HepG2 (cell line): Measurements from ENCODE around the gene SLC9B2. TPM values are rescaled to one million over a fixed set of nuclear protein-coding genes. Genes with fewer than 3 reads are reported as not detected.
A peak's percentile ranks its signal among the peaks of the same experiment; 100 is the strongest.

Experiments
- BCL6 ChIP-seq: IDR thresholded peaks from 2 replicates; pipeline ENCODE4 v1.6.1; 2016; ENCODE audit warnings: missing genetic modification reagents, missing compliant biosample characterization
- EED ChIP-seq: sonication (generic); formaldehyde crosslinking; IDR thresholded peaks from 2 replicates; pipeline ENCODE4 v1.5.0; 2020; ENCODE audit warnings: mild to moderate bottlenecking, missing genetic modification reagents
- RERE ChIP-seq: IDR thresholded peaks from 2 replicates; pipeline ENCODE4 v1.6.1; 2016; ENCODE audit warnings: low read depth, missing genetic modification reagents, missing compliant biosample characterization
- SKIL ChIP-seq: sonication (generic); formaldehyde crosslinking; IDR thresholded peaks from 2 replicates; pipeline ENCODE4 v1.8.0; 2022; ENCODE audit warnings: missing genetic modification reagents, mild to moderate bottlenecking, moderate library complexity, borderline replicate concordance
- TAF15 ChIP-seq: fragments of 200-400 bp; formaldehyde crosslinking; IDR thresholded peaks from one replicate; pipeline ENCODE4 v1.6.1; 2018; ENCODE audit warnings: mild to moderate bottlenecking, low read depth, low read length; ENCODE audit not compliant: poor library complexity, severe bottlenecking
- TCF12 ChIP-seq, 2 experiments: fragments of 450-650 bp in 1 of 2; sonication (generic) in 1 of 2; formaldehyde crosslinking in 1 of 2; IDR thresholded peaks; 2 replicates each; pipeline versions ENCODE4 v1.6.1 to v1.8.0; 2017 to 2022; ENCODE audit warnings: antibody characterized with exemption in 1 of 2, mild to moderate bottlenecking in 1 of 2, missing genetic modification reagents in 1 of 2, moderate library complexity in 1 of 2
- XBP1 ChIP-seq: sonication (generic); formaldehyde crosslinking; IDR thresholded peaks from 2 replicates; pipeline ENCODE4 v1.5.0; 2020; ENCODE audit warnings: missing genetic modification reagents
- ZFP1 ChIP-seq: IDR thresholded peaks from 2 replicates; pipeline ENCODE4 v1.6.1; 2016
- ZMAT3 ChIP-seq: sonication (generic); formaldehyde crosslinking; conservative IDR thresholded peaks from 2 replicates; pipeline ENCODE4 v1.7.0; 2021; ENCODE audit warnings: missing genetic modification reagents
- ZNF142 ChIP-seq: sonication (generic); formaldehyde crosslinking; IDR thresholded peaks from 2 replicates; pipeline ENCODE4 v1.4.0; 2020; ENCODE audit warnings: missing genetic modification reagents
- ZNF30 ChIP-seq: sonication (generic); formaldehyde crosslinking; IDR thresholded peaks from 2 replicates; pipeline ENCODE4 v1.5.0; 2020; ENCODE audit warnings: mild to moderate bottlenecking, missing genetic modification reagents
- ZNF614 ChIP-seq: IDR thresholded peaks from 2 replicates; pipeline ENCODE4 v1.6.1; 2018; ENCODE audit warnings: missing biosample characterization, missing genetic modification reagents, inconsistent platforms, borderline replicate concordance
- ZNF616 ChIP-seq: sonication (generic); formaldehyde crosslinking; IDR thresholded peaks from 2 replicates; pipeline ENCODE4 v1.5.0; 2020; ENCODE audit warnings: low read depth, mild to moderate bottlenecking, missing genetic modification reagents
- ZNF784 ChIP-seq: sonication (generic); formaldehyde crosslinking; IDR thresholded peaks from 2 replicates; pipeline ENCODE4 v1.5.1; 2020; ENCODE audit warnings: missing genetic modification reagents, mild to moderate bottlenecking, borderline replicate concordance
- ZNF839 ChIP-seq: sonication (generic); formaldehyde crosslinking; IDR thresholded peaks from 2 replicates; pipeline ENCODE4 v1.4.0; 2020; ENCODE audit warnings: missing genetic modification reagents, mild to moderate bottlenecking, borderline replicate concordance
- polyA plus RNA-seq, 8 experiments: library from polyadenylated mRNA; depleted of rRNA in 3 of 8; stranded (reverse) in 7 of 8; unstranded in 1 of 8; fragments of >200 nt; fragmentation: Illumina TruSeq in 4 of 8; extraction: Trizol in 4 of 8; gene quantifications; 2 replicates each; pipeline versions ENCODE4 v1.2.1 to v1.2.3, GENCODE V29; 2011 to 2016; ENCODE audit warnings: low read depth in 4 of 8, missing spikeins in 1 of 8, mixed read lengths in 1 of 8; ENCODE audit not compliant: insufficient read depth in 1 of 8
- total RNA-seq, 5 experiments: library from RNA; depleted of rRNA; stranded (reverse); fragments of >200 nt; fragmentation: Illumina TruSeq; extraction: Trizol; gene quantifications; 2 replicates each; pipeline ENCODE4 v1.2.3, GENCODE V29; 2016; ENCODE audit warnings: low read depth in 1 of 5

The SLC9B2 gene
- total and polyA plus RNA-seq, 2 of the 13 experiments (the other 11 are each of a cell fraction or from before 2014, with no cell fraction given) = 23.5 to 38.5 TPM

- TF ChIP-seq ZNF142 (CRISPR knock-in tag) (0 out of 2 replicates have a peak, but pooled peaks have one; percentile 19), ZNF616 (CRISPR knock-in tag) (no peak), ZNF30 (CRISPR knock-in tag) (no peak), ZNF784 (CRISPR knock-in tag) (0 out of 2 replicates have a peak, but pooled peaks have one; percentile 42), RERE (CRISPR knock-in tag) (peak; percentile 59; the same call in 1 of the 2 replicates), ZMAT3 (CRISPR knock-in tag) (peak; percentile 50; the same call in 1 of the 2 replicates), XBP1 (CRISPR knock-in tag) (no peak), ZNF614 (no peak; the same call in 1 of the 2 replicates), BCL6 (CRISPR knock-in tag) (peak; percentile 73), TCF12 (IDR thresholded peaks at IDR 0.05) (no peak), TCF12 (CRISPR knock-in tag; IDR thresholded peaks at IDR 0.05) (no peak), ZNF839 (CRISPR knock-in tag) (no peak), TAF15 (no peak), ZFP1 (CRISPR knock-in tag) (0 out of 2 replicates have a peak, but pooled peaks have one; percentile 39), SKIL (CRISPR knock-in tag) (peak; percentile 82), EED (CRISPR knock-in tag) (no peak)
Measured at GRCh38 chr4:103075435-103075893, 1.1 kb downstream of the SLC9B2 start (continued).
